Peyer's patch (tissue), 4 donors: Measurements from ENCODE around the gene SPSB4.

Experiments used
- CTCF ChIP-seq, 6 experiments: fragments of 450-650 bp in 4 of 6; fragments of 200-600 bp in 2 of 6; sonication (generic) in 1 of 6; IDR thresholded peaks; one replicate each; pipeline ENCODE4 v1.5.1; 2017 to 2019; ENCODE audit warnings: antibody characterized with exemption in 6 of 6, mild to moderate bottlenecking in 3 of 6, moderate library complexity in 1 of 6
- POLR2A ChIP-seq, 2 donors: fragments of 450-650 bp; IDR thresholded peaks; one replicate each; pipeline ENCODE4 v1.5.1; 2017; ENCODE audit warnings: antibody characterized with exemption in 2 of 2, mild to moderate bottlenecking in 2 of 2, moderate library complexity in 2 of 2

GRCh38 chr3:141128126-141128777, 77.1 kb downstream of the SPSB4 start:
- no peak for TF ChIP-seq CTCF (IDR thresholded peaks at IDR 0.05)
- no peak for TF ChIP-seq POLR2A (IDR thresholded peaks at IDR 0.05)
